GM23338 (cell line): ENCODE data around the gene TOLLIP.
"Not testable (repeated sequence)": the region's sequence is repeated elsewhere in the genome, so short reads cannot be mapped to it uniquely, and the experiment has no call there.

ENCODE experiments used
- CREB1 ChIP-seq: fragments of 250-450 bp; sonication (Bioruptor Pico); IDR thresholded peaks from 2 replicates; pipeline ENCODE4 v1.5.0; 2020; ENCODE audit warnings: low read depth, mild to moderate bottlenecking, moderate library complexity
- CTCF ChIP-seq, 2 experiments: fragments of 200-600 bp in 1 of 2; sonication (generic) in 1 of 2; conservative IDR thresholded peaks; 2 replicates each; pipeline versions ENCODE4 v1.5.1 to v1.6.1; 2016 to 2017; ENCODE audit warnings: antibody characterized with exemption in 2 of 2, low read depth in 2 of 2, mild to moderate bottlenecking in 2 of 2, moderate library complexity in 1 of 2
- ETS1 ChIP-seq: IDR thresholded peaks from 2 replicates; pipeline ENCODE4 v1.6.1; 2016; ENCODE audit warnings: antibody characterized with exemption
- EZH2 ChIP-seq: fragments of 200-600 bp; sonication (generic); IDR thresholded peaks from one replicate; pipeline ENCODE4 v1.8.0; 2017; ENCODE audit warnings: antibody characterized with exemption, mild to moderate bottlenecking, low read depth; ENCODE audit not compliant: unreplicated experiment
- POLR2AphosphoS5 ChIP-seq: IDR thresholded peaks from 2 replicates; pipeline ENCODE4 v1.6.1; 2016; ENCODE audit warnings: antibody characterized with exemption, low read depth

GRCh38 chr11:1248951-1249350 is 60.5 kb downstream of the TOLLIP start:
- TF ChIP-seq ETS1; EZH2; CTCF (conservative IDR thresholded peaks at IDR 0.05; ENCODE audit: low read depth in 2 of 2); POLR2AphosphoS5; CREB1 (CRISPR knock-in tag): not testable (repeated sequence)
